Measurements from ENCODE around the gene APOM.
A peak's percentile ranks its signal among the peaks of the same experiment; 100 is the strongest.

APOM gene

GRCh38 chr6:31630177-31630934 lies 25.3 kb upstream of the APOM start:
- DNase-seq (ENCODE audit: low read depth in 2 of 2, low spot score in 1 of 2): no peak

- no peak for DNase-seq (ENCODE audit: low read depth in 2 of 2, low spot score in 1 of 2)
These were observed 24.5 kb upstream of the APOM start for GRCh38 chr6:31631209-31631608.

GRCh38 chr6:31631681-31632278 lies 23.9 kb upstream of the APOM start:
- no peak for DNase-seq (ENCODE audit: low read depth in 2 of 2, low spot score in 1 of 2)

- DNase-seq (ENCODE audit: low read depth in 2 of 2, low spot score in 1 of 2): no peak
These were observed 23.3 kb upstream of the APOM start for GRCh38 chr6:31632279-31632946.

GRCh38 chr6:31633447-31633846 lies 22.2 kb upstream of the APOM start:
- no peak for DNase-seq (ENCODE audit: low read depth in 2 of 2, low spot score in 1 of 2)

- no peak for DNase-seq (ENCODE audit: low read depth in 2 of 2, low spot score in 1 of 2)
These were observed 21.6 kb upstream of the APOM start for GRCh38 chr6:31634131-31634530.

- no peak for DNase-seq (ENCODE audit: low read depth in 2 of 2, low spot score in 1 of 2)
These were observed 20.6 kb upstream of the APOM start for GRCh38 chr6:31634969-31635575.

- no peak for DNase-seq (ENCODE audit: low read depth in 2 of 2, low spot score in 1 of 2)
These were observed 18.7 kb upstream of the APOM start for GRCh38 chr6:31636698-31637596.

GRCh38 chr6:31639043-31639442 lies 16.7 kb upstream of the APOM start:
- DNase-seq (ENCODE audit: low read depth in 2 of 2, low spot score in 1 of 2): no peak

GRCh38 chr6:31639449-31639861 lies 16.2 kb upstream of the APOM start:
- no peak for DNase-seq (ENCODE audit: low read depth in 2 of 2, low spot score in 1 of 2)

GRCh38 chr6:31640612-31641011 lies 15.1 kb upstream of the APOM start:
- DNase-seq (ENCODE audit: low read depth in 2 of 2, low spot score in 1 of 2): no peak

GRCh38 chr6:31641370-31641769 lies 14.3 kb upstream of the APOM start:
- DNase-seq (ENCODE audit: low read depth in 2 of 2, low spot score in 1 of 2): no peak

- no peak for DNase-seq (ENCODE audit: low read depth in 2 of 2, low spot score in 1 of 2)
These were observed 12.7 kb upstream of the APOM start for GRCh38 chr6:31642798-31643570.

- DNase-seq (ENCODE audit: low read depth in 2 of 2, low spot score in 1 of 2): no peak
These were observed 11.8 kb upstream of the APOM start for GRCh38 chr6:31643818-31644454.

- no peak for DNase-seq (ENCODE audit: low read depth in 2 of 2, low spot score in 1 of 2)
These were observed 10.4 kb upstream of the APOM start for GRCh38 chr6:31645325-31645724.

GRCh38 chr6:31651602-31652191 lies 4.0 kb upstream of the APOM start:
- no peak for DNase-seq (ENCODE audit: low read depth in 2 of 2, low spot score in 1 of 2)

- DNase-seq (ENCODE audit: low read depth in 2 of 2, low spot score in 1 of 2): peak in 1 of 2 donors; percentile 69
These were observed 2.6 kb upstream of the APOM start for GRCh38 chr6:31652925-31653724.

GRCh38 chr6:31654574-31655348 lies 933 bp upstream of the APOM start:
- DNase-seq (ENCODE audit: low read depth in 2 of 2, low spot score in 1 of 2): no peak
